CD14-positive monocyte (primary cell): Measurements from ENCODE around the gene FHIT. TPM values are rescaled to one million over a fixed set of nuclear protein-coding genes. Genes with fewer than 3 reads are reported as not detected.

ENCODE experiments used
- DNase-seq, 3 donors: peaks; one replicate each; pipeline ENCODE4 v3.0.0-alpha.2; 2011 to 2022
- H2AFZ ChIP-seq: 2 replicates; pipeline ENCODE4 v1.6.0; 2012; ENCODE audit warnings: mild to moderate bottlenecking, low read depth, low read length, inconsistent platforms; ENCODE audit not compliant: insufficient read depth, poor library complexity, severe bottlenecking
- H3K27ac ChIP-seq, 2 donors: 1 replicate in 1 of 2; 2 replicates in 1 of 2; pipeline ENCODE4 v1.5.1; 2012 to 2013; ENCODE audit warnings: low read length in 2 of 2, control low read depth in 1 of 2, inconsistent platforms in 1 of 2, low read depth in 1 of 2, mild to moderate bottlenecking in 1 of 2
- H3K27me3 ChIP-seq, 2 donors: one replicate each; pipeline versions ENCODE4 v1.6.0 to v1.6.1; 2011 to 2013; ENCODE audit warnings: low read length in 2 of 2; ENCODE audit not compliant: control insufficient read depth in 2 of 2, insufficient read depth in 2 of 2
- H3K36me3 ChIP-seq, 2 donors: replicated peaks in 1 of 2; 1 replicate in 1 of 2; 2 replicates in 1 of 2; pipeline versions ENCODE4 v1.5.1 to v1.6.1; 2012 to 2013; ENCODE audit warnings: low read length in 2 of 2, control low read depth in 1 of 2, inconsistent platforms in 1 of 2, mild to moderate bottlenecking in 1 of 2; ENCODE audit not compliant: insufficient read depth in 2 of 2, control insufficient read depth in 1 of 2
- H3K4me1 ChIP-seq, 2 donors: 1 replicate in 1 of 2; 2 replicates in 1 of 2; pipeline versions ENCODE4 v1.5.1 to v1.6.1; 2012 to 2013; ENCODE audit warnings: low read length in 2 of 2, control low read depth in 1 of 2, inconsistent platforms in 1 of 2, mild to moderate bottlenecking in 1 of 2, moderate library complexity in 1 of 2; ENCODE audit not compliant: insufficient read depth in 2 of 2, control insufficient read depth in 1 of 2
- H3K4me2 ChIP-seq: replicated peaks from 2 replicates; pipeline ENCODE3; 2012; ENCODE audit warnings: low read length, moderate library complexity, mild to moderate bottlenecking; ENCODE audit not compliant: poor library complexity, severe bottlenecking; ENCODE audit errors: extremely low read depth
- H3K4me3 ChIP-seq, 3 experiments: fragments of 200-600 bp in 1 of 3; sonication (generic) in 1 of 3; replicated peaks in 1 of 3; 1 replicate in 2 of 3; 2 replicates in 1 of 3; pipeline ENCODE4 v1.5.1; 2011 to 2013; ENCODE audit warnings: low read length in 3 of 3, mild to moderate bottlenecking in 3 of 3, control low read depth in 2 of 3, low read depth in 2 of 3, inconsistent platforms in 1 of 3, moderate library complexity in 1 of 3
- H3K79me2 ChIP-seq: 2 replicates; pipeline ENCODE4 v1.6.0; 2012; ENCODE audit warnings: mild to moderate bottlenecking, control low read depth, inconsistent platforms, low read length, moderate library complexity; ENCODE audit not compliant: insufficient read depth
- H3K9ac ChIP-seq: 2 replicates; pipeline ENCODE4 v1.6.0; 2017; ENCODE audit warnings: low read length, mild to moderate bottlenecking; ENCODE audit not compliant: insufficient read depth, poor library complexity, severe bottlenecking
- H3K9me3 ChIP-seq, 2 donors: replicated peaks in 1 of 2; 1 replicate in 1 of 2; 2 replicates in 1 of 2; pipeline versions ENCODE4 v1.5.1 to v1.6.1; 2012 to 2013; ENCODE audit warnings: low read length in 2 of 2, control low read depth in 1 of 2; ENCODE audit not compliant: control insufficient read depth in 1 of 2, insufficient read depth in 1 of 2
- H4K20me1 ChIP-seq: 2 replicates; pipeline ENCODE4 v1.6.0; 2012; ENCODE audit warnings: mild to moderate bottlenecking, low read length, control low read depth, moderate library complexity; ENCODE audit not compliant: insufficient read depth
- H3K27ac Mint-ChIP-seq, 7 donors: one replicate each; pipeline ENCODE4 v1.8.0; 2020; ENCODE audit warnings: mild to moderate bottlenecking in 7 of 7, mixed read lengths in 7 of 7, moderate library complexity in 6 of 7, inconsistent platforms in 2 of 7
- H3K27me3 Mint-ChIP-seq, 3 donors: one replicate each; pipeline ENCODE4 v1.8.0; 2021 to 2022; ENCODE audit warnings: low read depth in 3 of 3, mild to moderate bottlenecking in 3 of 3, mixed read lengths in 3 of 3, moderate library complexity in 3 of 3, inconsistent platforms in 1 of 3
- H3K36me3 Mint-ChIP-seq, 2 donors: one replicate each; pipeline ENCODE4 v1.8.0; 2020; ENCODE audit warnings: mixed read lengths in 2 of 2, inconsistent platforms in 1 of 2, mild to moderate bottlenecking in 1 of 2
- H3K4me1 Mint-ChIP-seq: one replicate; pipeline ENCODE4 v1.8.0; 2020; ENCODE audit warnings: mild to moderate bottlenecking, mixed read lengths
- H3K4me3 Mint-ChIP-seq, 2 donors: one replicate each; pipeline ENCODE4 v1.8.0; 2020; ENCODE audit warnings: mild to moderate bottlenecking in 2 of 2, mixed read lengths in 2 of 2, moderate library complexity in 1 of 2
- H3K9me3 Mint-ChIP-seq, 7 donors: one replicate each; pipeline ENCODE4 v1.8.0; 2020 to 2022; ENCODE audit warnings: mixed read lengths in 7 of 7, mild to moderate bottlenecking in 6 of 7, moderate library complexity in 6 of 7, inconsistent platforms in 2 of 7
- CTCF ChIP-seq: fragments of 200-600 bp; IDR thresholded peaks from one replicate; pipeline ENCODE4 v1.8.0; 2022; ENCODE audit warnings: antibody characterized with exemption, mild to moderate bottlenecking
- WGBS: methylation state at CpG from one replicate; pipeline ENCODE4 v1.1.5; 2013; ENCODE audit warnings: missing lambda C conversion rate; ENCODE audit not compliant: insufficient coverage; 5-methylcytosine and 5-hydroxymethylcytosine counted together
- intact Hi-C, 2 donors: fragments of 100-400 bp; cut with micrococcal nuclease; formaldehyde crosslinking; loops; one replicate each; pipeline versions ENCODE4 v1.15.0 to v1.15.1; 2023
- polyA plus RNA-seq, 3 donors: library from polyadenylated mRNA; depleted of rRNA in 1 of 3; unstranded in 2 of 3; stranded (reverse) in 1 of 3; fragments of 300-500 nt in 2 of 3; fragments of >200 nt in 1 of 3; fragmentation: Illumina TruSeq in 2 of 3; gene quantifications; 1 replicate in 2 of 3; 2 replicates in 1 of 3; pipeline ENCODE4 v1.2.3, GENCODE V29; 2012 to 2021

Gene FHIT
- polyA plus RNA-seq, 3 donors = 1.7 to 3.4 (median 3.2) TPM

- peaks cover 22% of the 10 kb centered on the region for H3K4me1 Mint-ChIP-seq
- intact Hi-C loops = no loop called here
- no peaks in the 10 kb centered on the region for H4K20me1 ChIP-seq
- H3K27me3 Mint-ChIP-seq = no peaks in the 10 kb centered on the region
- H3K9me3 ChIP-seq = no peaks in the 10 kb centered on the region
- H3K4me3 ChIP-seq = no peak overlapping the region
- peaks cover 0 to 2% of the 10 kb centered on the region in 2 donors for H3K36me3 Mint-ChIP-seq
- H3K27ac Mint-ChIP-seq = no peak overlapping the region
- DNase-seq = no peak
- H3K27ac ChIP-seq = no peak overlapping the region
- H3K27me3 ChIP-seq = no peaks in the 10 kb centered on the region
- TF ChIP-seq CTCF = no peak
- H3K79me2 ChIP-seq = no peaks in the 10 kb centered on the region
- peaks cover 0 to 6% (median 2%) of the 10 kb centered on the region in 7 donors for H3K9me3 Mint-ChIP-seq
- H3K4me2 ChIP-seq = no peak overlapping the region
- peaks cover 18 to 21% of the 10 kb centered on the region in 2 donors for H3K4me1 ChIP-seq
- no peak overlapping the region for H2AFZ ChIP-seq
- WGBS = 100% methylated on average over 2 of the region's 4 CpGs
- H3K4me3 Mint-ChIP-seq = no peak overlapping the region
- no peak overlapping the region for H3K9ac ChIP-seq
- no peaks in the 10 kb centered on the region for H3K36me3 ChIP-seq
Measured at GRCh38 chr3:61005591-61005990, 245.7 kb downstream of the FHIT start.

- no peaks in the 10 kb centered on the region for H3K36me3 Mint-ChIP-seq
- Histone ChIP-seq H3K9me3 (no peaks in the 10 kb centered on the region), H2AFZ (no peak overlapping the region), H3K27me3 (no peaks in the 10 kb centered on the region), H3K36me3 (no peaks in the 10 kb centered on the region), H3K79me2 (no peaks in the 10 kb centered on the region), H3K9ac (no peak overlapping the region), H3K4me2 (no peak overlapping the region), H3K4me1 (no peaks in the 10 kb centered on the region), H3K4me3 (no peak overlapping the region), H3K27ac (no peak overlapping the region), H4K20me1 (no peaks in the 10 kb centered on the region)
- H3K9me3 Mint-ChIP-seq = peaks cover 0 to 3% (median 0%) of the 10 kb centered on the region in 7 donors
- no peak for TF ChIP-seq CTCF
- 100% methylated on average over 2 of the region's 3 CpGs for WGBS
- intact Hi-C loops = no loop called here
- H3K27me3 Mint-ChIP-seq = no peaks in the 10 kb centered on the region
- H3K4me3 Mint-ChIP-seq = no peak overlapping the region
- no peak for DNase-seq
- H3K4me1 Mint-ChIP-seq = no peaks in the 10 kb centered on the region
- no peak overlapping the region for H3K27ac Mint-ChIP-seq
Measured at GRCh38 chr3:60998858-60999257, 252.4 kb downstream of the FHIT start.
